Activated T-cell treated with anti-CD3 and anti-CD28 coated beads, Interleukin-2, amount 50 U/mL, for 4 hours (primary cell): ENCODE measurements around the gene BAIAP2L2. TPM values are rescaled to one million over a fixed set of nuclear protein-coding genes. Genes with fewer than 3 reads are reported as not detected.
"Not testable (repeated sequence)": the region's sequence is repeated elsewhere in the genome, so short reads cannot be mapped to it uniquely, and the experiment has no call there.

Source experiments
- ATAC-seq, 2 donors: fragments of 200-7000 bp; cut with Tn5 transposase; one replicate each; pipeline ENCODE4 v1.10.0; 2021
- DNase-seq: peaks from one replicate; pipeline ENCODE4 v3.0.0-alpha.2; 2020
- H3K27me3 Mint-ChIP-seq: one replicate; pipeline ENCODE4 v1.8.0; 2021; ENCODE audit warnings: low read depth, mixed read lengths
- H3K36me3 Mint-ChIP-seq: one replicate; pipeline ENCODE4 v1.8.0; 2022; ENCODE audit warnings: mixed read lengths; ENCODE audit not compliant: insufficient read depth
- H3K4me1 Mint-ChIP-seq: one replicate; pipeline ENCODE4 v1.8.0; 2021; ENCODE audit warnings: low read depth, mixed read lengths
- H3K4me3 Mint-ChIP-seq: one replicate; pipeline ENCODE4 v1.8.0; 2021; ENCODE audit warnings: mild to moderate bottlenecking, moderate library complexity, mixed read lengths
- H3K9me3 Mint-ChIP-seq: one replicate; pipeline ENCODE4 v1.8.0; 2021; ENCODE audit warnings: mixed read lengths
- total RNA-seq, 3 donors: library from RNA; stranded (reverse); gene quantifications; one replicate each; pipeline ENCODE4 v1.2.1, GENCODE V29; 2021

BAIAP2L2 gene
- total RNA-seq, 3 donors from 2014 or later = 0.32 to 0.43 (median 0.38) TPM

GRCh38 chr22:38038890-38039812, 71.3 kb downstream of the BAIAP2L2 start:
- Mint-ChIP-seq H3K36me3 (no peaks in the 10 kb centered on the region), H3K4me1 (no peaks in the 10 kb centered on the region), H3K4me3 (no peak overlapping the region), H3K27me3 (peaks cover 2% of the 10 kb centered on the region), H3K9me3 (no peaks in the 10 kb centered on the region)
- ATAC-seq = no peak
- no peak for DNase-seq

GRCh38 chr22:38038426-38038825, 72.1 kb downstream of the BAIAP2L2 start:
- no peaks in the 10 kb centered on the region for H3K4me1 Mint-ChIP-seq
- H3K4me3 Mint-ChIP-seq = no peak overlapping the region
- no peaks in the 10 kb centered on the region for H3K9me3 Mint-ChIP-seq
- H3K27me3 Mint-ChIP-seq = peaks cover 2% of the 10 kb centered on the region
- ATAC-seq (no peak), DNase-seq (no peak)
- no peaks in the 10 kb centered on the region for H3K36me3 Mint-ChIP-seq

- H3K4me1 Mint-ChIP-seq, H3K36me3 Mint-ChIP-seq, H3K4me3 Mint-ChIP-seq, ATAC-seq, H3K27me3 Mint-ChIP-seq, H3K9me3 Mint-ChIP-seq, DNase-seq: not testable (repeated sequence)
Observed at GRCh38 chr22:38037367-38038150, 72.9 kb downstream of the BAIAP2L2 start.

GRCh38 chr22:38036392-38037062, 74.0 kb downstream of the BAIAP2L2 start:
- no peaks in the 10 kb centered on the region for H3K4me1 Mint-ChIP-seq
- H3K4me3 Mint-ChIP-seq = no peak overlapping the region
- no peaks in the 10 kb centered on the region for H3K36me3 Mint-ChIP-seq
- no peak for ATAC-seq
- DNase-seq = no peak
- peaks cover 2% of the 10 kb centered on the region for H3K27me3 Mint-ChIP-seq
- H3K9me3 Mint-ChIP-seq = no peaks in the 10 kb centered on the region

- H3K9me3 Mint-ChIP-seq = no peaks in the 10 kb centered on the region
- no peak overlapping the region for H3K4me3 Mint-ChIP-seq
- no peak for ATAC-seq
- no peaks in the 10 kb centered on the region for H3K4me1 Mint-ChIP-seq
- H3K27me3 Mint-ChIP-seq = no peaks in the 10 kb centered on the region
- DNase-seq = no peak
- no peaks in the 10 kb centered on the region for H3K36me3 Mint-ChIP-seq
Observed at GRCh38 chr22:38035530-38035885, 75.0 kb downstream of the BAIAP2L2 start.

Other genes starting within 250 kb of the BAIAP2L2 start
- 10 to 100 TPM; 16.0 to 16.2 (median 16.0) TPM for gene MICALL1, start 204.4 kb downstream of the BAIAP2L2 start, total RNA-seq
- gene C22orf23, start 157.1 kb downstream of the BAIAP2L2 start, total RNA-seq = under 1 TPM in 1 of 3 donors, not detected in 2; 0.46 TPM
- 100 to 1,000 TPM; 155 to 176 (median 163) TPM for gene POLR2F, start 157.0 kb downstream of the BAIAP2L2 start, total RNA-seq
- gene SOX10, start 126.1 kb downstream of the BAIAP2L2 start, total RNA-seq = not detected
- 10 to 100 TPM; 21.7 to 24.2 (median 23.1) TPM for gene PICK1, start 53.3 kb downstream of the BAIAP2L2 start, total RNA-seq
- gene SLC16A8, start 26.5 kb downstream of the BAIAP2L2 start, total RNA-seq = not detected
- 10 to 100 TPM; 18.1 to 29.8 (median 22.0) TPM for gene PLA2G6, start 71.1 kb upstream of the BAIAP2L2 start, total RNA-seq
- gene MAFF, start 91.3 kb upstream of the BAIAP2L2 start, total RNA-seq = 10 to 100 TPM in 2 of 3 donors, 1 to 10 TPM in 1; 8.9 to 12.2 (median 10.7) TPM
- 10 to 100 TPM; 26.5 to 33.5 (median 27.8) TPM for gene TMEM184B, start 162.3 kb upstream of the BAIAP2L2 start, total RNA-seq
- 10 to 100 TPM; 86.9 to 94.6 (median 91.7) TPM for gene CSNK1E, start 206.7 kb upstream of the BAIAP2L2 start, total RNA-seq